ENCODE measurements around the gene PPAT. TPM values are rescaled to one million over a fixed set of nuclear protein-coding genes. Genes with fewer than 3 reads are reported as not detected.

Gene PPAT
- total RNA-seq, 1 donor from 2014 or later = 4.7 TPM

GRCh38 chr4:56391270-56391669 lies 44.1 kb downstream of the PPAT start:
- no peak overlapping the region for H3K27ac ChIP-seq
- H3K36me3 ChIP-seq = peaks cover 6% of the 10 kb centered on the region
- ATAC-seq (no peak), DNase-seq (no peak)
- intact Hi-C loops (cut with DNase I) = no loop called here
- no peaks in the 10 kb centered on the region for H3K9me3 ChIP-seq
- TF ChIP-seq CTCF (IDR thresholded peaks at IDR 0.05) = no peak
- peaks cover 10% of the 10 kb centered on the region for H3K4me1 ChIP-seq
- no peak overlapping the region for H3K4me3 ChIP-seq
- no peaks in the 10 kb centered on the region for H3K27me3 ChIP-seq (ENCODE audit: low read depth)

- H3K9me3 ChIP-seq = no peaks in the 10 kb centered on the region
- no peak overlapping the region for H3K4me3 ChIP-seq
- peaks cover 15% of the 10 kb centered on the region for H3K4me1 ChIP-seq
- H3K27me3 ChIP-seq (ENCODE audit: low read depth) = no peaks in the 10 kb centered on the region
- H3K36me3 ChIP-seq = no peaks in the 10 kb centered on the region
- ATAC-seq = no peak
- H3K27ac ChIP-seq = no peak overlapping the region
- intact Hi-C loops (cut with DNase I) = no loop called here
- no peak for TF ChIP-seq CTCF (IDR thresholded peaks at IDR 0.05)
- no peak for DNase-seq
Measured at GRCh38 chr4:56389558-56389957, 45.9 kb downstream of the PPAT start.

- ATAC-seq = no peak
- intact Hi-C loops (cut with DNase I) = no loop called here
- H3K4me3 ChIP-seq = peak overlapping the region; percentile 76
- H3K36me3 ChIP-seq = no peaks in the 10 kb centered on the region
- H3K4me1 ChIP-seq = peaks cover 15% of the 10 kb centered on the region
- TF ChIP-seq CTCF (IDR thresholded peaks at IDR 0.05) = no peak
- no peak for DNase-seq
- peak overlapping the region; percentile 96 for H3K27ac ChIP-seq
- H3K27me3 ChIP-seq (ENCODE audit: low read depth) = no peaks in the 10 kb centered on the region
- no peaks in the 10 kb centered on the region for H3K9me3 ChIP-seq
Measured at GRCh38 chr4:56388306-56388705, 47.1 kb downstream of the PPAT start.

- no peak for TF ChIP-seq CTCF (IDR thresholded peaks at IDR 0.05)
- intact Hi-C loops (cut with DNase I) = no loop called here
Measured at GRCh38 chr4:56387023-56388001, 48.1 kb downstream of the PPAT start, which contains the start of gene AASDH. Gene AASDH, minus strand, starts transcription at chr4:56387491. Its CDS starts 3,192 bp downstream, at chr4:56384299.

GRCh38 chr4:56386091-56386490 lies 49.3 kb downstream of the PPAT start:
- TF ChIP-seq CTCF (IDR thresholded peaks at IDR 0.05) = no peak
- Histone ChIP-seq H3K27me3 (ENCODE audit: low read depth) (no peaks in the 10 kb centered on the region), H3K36me3 (no peaks in the 10 kb centered on the region), H3K4me3 (peak overlapping the region; percentile 76), H3K27ac (peak overlapping the region; percentile 96), H3K9me3 (no peaks in the 10 kb centered on the region), H3K4me1 (peaks cover 15% of the 10 kb centered on the region)
- intact Hi-C loops (cut with DNase I) = no loop called here
- no peak for DNase-seq
- ATAC-seq = no peak

More at GRCh38 chr4:56387023-56388001, 48.1 kb downstream of the PPAT start, which contains the start of gene AASDH:
- no peaks in the 10 kb centered on the region for H3K9me3 ChIP-seq
- no peaks in the 10 kb centered on the region for H3K27me3 ChIP-seq (ENCODE audit: low read depth)
- peak within 1 kb of the TSS; percentile 76 for H3K4me3 ChIP-seq
- ATAC-seq (peak; percentile 98 to 99), DNase-seq (peak; percentile 94)
- H3K36me3 ChIP-seq = no peaks in the 10 kb centered on the region
- peak within 1 kb of the TSS; percentile 96 for H3K27ac ChIP-seq
- peaks cover 15% of the 10 kb centered on the region for H3K4me1 ChIP-seq
